ENCODE results near the gene REG4.

REG4 gene

GRCh38 chr1:119797162-119797561, 14.1 kb downstream of the REG4 start:
- TF ChIP-seq RARB (CRISPR knock-in tag; IDR thresholded peaks at IDR 0.05) (no peak), ZC3H10 (CRISPR knock-in tag; IDR thresholded peaks at IDR 0.05) (no peak), SNAI2 (CRISPR knock-in tag; IDR thresholded peaks at IDR 0.05) (no peak), ZFP30 (CRISPR knock-in tag; IDR thresholded peaks at IDR 0.05) (no peak), PPARA (CRISPR knock-in tag; IDR thresholded peaks at IDR 0.05; ENCODE audit: borderline replicate concordance) (no peak), TOX (CRISPR knock-in tag; IDR thresholded peaks at IDR 0.05; ENCODE audit: borderline replicate concordance) (no peak), ZNF565 (CRISPR knock-in tag; conservative IDR thresholded peaks at IDR 0.05; ENCODE audit: low read depth) (no peak), TSHZ2 (CRISPR knock-in tag; IDR thresholded peaks at IDR 0.05) (no peak), ISL1 (CRISPR knock-in tag; IDR thresholded peaks at IDR 0.05) (no peak)
- ATAC-seq, result no peak

- ATAC-seq, result no peak
These were observed 15.7 kb downstream of the REG4 start for GRCh38 chr1:119795261-119796200.

GRCh38 chr1:119794876-119795240, 16.4 kb downstream of the REG4 start:
- no peak for ATAC-seq
- TF ChIP-seq SNAI2 (CRISPR knock-in tag; IDR thresholded peaks at IDR 0.05) (no peak), TOX (CRISPR knock-in tag; IDR thresholded peaks at IDR 0.05; ENCODE audit: borderline replicate concordance) (no peak), PATZ1 (CRISPR knock-in tag; IDR thresholded peaks at IDR 0.05; ENCODE audit: borderline replicate concordance) (no peak), ISL1 (CRISPR knock-in tag; IDR thresholded peaks at IDR 0.05) (no peak), GLIS3 (CRISPR knock-in tag; IDR thresholded peaks at IDR 0.05) (no peak), CREB5 (CRISPR knock-in tag; IDR thresholded peaks at IDR 0.05; ENCODE audit: low read depth) (no peak), ZNF565 (CRISPR knock-in tag; conservative IDR thresholded peaks at IDR 0.05; ENCODE audit: low read depth) (no peak), TCF4 (CRISPR knock-in tag; IDR thresholded peaks at IDR 0.05; ENCODE audit: borderline replicate concordance) (no peak), ZC3H10 (CRISPR knock-in tag; IDR thresholded peaks at IDR 0.05) (no peak), BACH2 (CRISPR knock-in tag; IDR thresholded peaks at IDR 0.05; ENCODE audit: borderline replicate concordance) (no peak), PPARA (CRISPR knock-in tag; IDR thresholded peaks at IDR 0.05; ENCODE audit: borderline replicate concordance) (no peak), ZNF8 (CRISPR knock-in tag; IDR thresholded peaks at IDR 0.05) (no peak), ARNTL (CRISPR knock-in tag; IDR thresholded peaks at IDR 0.05; ENCODE audit: borderline replicate concordance, low read depth) (no peak), RARB (CRISPR knock-in tag; IDR thresholded peaks at IDR 0.05) (no peak), CSDC2 (CRISPR knock-in tag; IDR thresholded peaks at IDR 0.05) (no peak), ESRRG (CRISPR knock-in tag; IDR thresholded peaks at IDR 0.05) (no peak), ZFP3 (CRISPR knock-in tag; IDR thresholded peaks at IDR 0.05) (no peak), TSHZ2 (CRISPR knock-in tag; IDR thresholded peaks at IDR 0.05) (no peak)

More at GRCh38 chr1:119795261-119796200, 15.7 kb downstream of the REG4 start:
- no peak for TF ChIP-seq ZNF70 (CRISPR knock-in tag; IDR thresholded peaks at IDR 0.05)
